SKM-1 (cell line): ENCODE measurements around the gene KRTAP10-8.
"Not testable (repeated sequence)": the region's sequence is repeated elsewhere in the genome, so short reads cannot be mapped to it uniquely, and the experiment has no call there.

Source experiments
- DNase-seq: peaks from one replicate; lab custom pipeline; 2025; ENCODE audit not compliant: unreplicated experiment; lab: John Stamatoyannopoulos, UW

KRTAP10-8 gene

GRCh38 chr21:44612029-44612486, at the start of gene KRTAP10-8:
KRTAP10-8 (plus strand) TSS chr21:44612079; CDS start chr21:44612101, 22 bp downstream.
- no peak for DNase-seq

- DNase-seq, result no peak
Observed at GRCh38 chr21:44564099-44564498, 47.8 kb upstream of the KRTAP10-8 start.

- DNase-seq, result no peak
Observed at GRCh38 chr21:44564886-44565598, 46.8 kb upstream of the KRTAP10-8 start.

GRCh38 chr21:44566403-44566802, 45.5 kb upstream of the KRTAP10-8 start:
- no peak for DNase-seq

- no peak for DNase-seq
Observed at GRCh38 chr21:44567481-44568171, 44.3 kb upstream of the KRTAP10-8 start.

GRCh38 chr21:44568261-44568660, 43.6 kb upstream of the KRTAP10-8 start:
- no peak for DNase-seq

- no peak for DNase-seq
Observed at GRCh38 chr21:44568667-44569556, 43.0 kb upstream of the KRTAP10-8 start.

GRCh38 chr21:44569861-44570517, 41.9 kb upstream of the KRTAP10-8 start:
- no peak for DNase-seq

- DNase-seq, result no peak
Observed at GRCh38 chr21:44571296-44571695, 40.6 kb upstream of the KRTAP10-8 start.

- DNase-seq, result no peak
Observed at GRCh38 chr21:44571844-44572782, 39.8 kb upstream of the KRTAP10-8 start.

- DNase-seq, result no peak
Observed at GRCh38 chr21:44572959-44573583, 38.8 kb upstream of the KRTAP10-8 start.

- not testable (repeated sequence) for DNase-seq
Observed at GRCh38 chr21:44573630-44574456, 38.0 kb upstream of the KRTAP10-8 start, which contains the start of gene KRTAP10-4. KRTAP10-4 (plus strand) TSS chr21:44573729; CDS start chr21:44573759, 30 bp downstream.

GRCh38 chr21:44574457-44575306, 37.2 kb upstream of the KRTAP10-8 start:
- DNase-seq, result no peak

- no peak for DNase-seq
Observed at GRCh38 chr21:44575307-44576024, 36.4 kb upstream of the KRTAP10-8 start.

GRCh38 chr21:44576025-44576420, 35.9 kb upstream of the KRTAP10-8 start:
- DNase-seq, result no peak

- DNase-seq, result no peak
Observed at GRCh38 chr21:44578371-44579055, 33.4 kb upstream of the KRTAP10-8 start.
